HG03159 (cell line): Measurements from ENCODE around the gene ZGLP1.
A peak's percentile ranks its signal among the peaks of the same experiment; 100 is the strongest.
"Not testable (repeated sequence)": the region's sequence is repeated elsewhere in the genome, so short reads cannot be mapped to it uniquely, and the experiment has no call there.

Source experiments
- ATAC-seq: cut with Tn5 transposase; IDR thresholded peaks from one replicate; pipeline ENCODE4 v1.9.1; 2021; ENCODE audit warnings: mild to moderate bottlenecking, moderate library complexity; ENCODE audit not compliant: unreplicated experiment

Gene ZGLP1

GRCh38 chr19:10283301-10284064 is 26.1 kb downstream of the ZGLP1 start:
- ATAC-seq = no peak

DNA sequence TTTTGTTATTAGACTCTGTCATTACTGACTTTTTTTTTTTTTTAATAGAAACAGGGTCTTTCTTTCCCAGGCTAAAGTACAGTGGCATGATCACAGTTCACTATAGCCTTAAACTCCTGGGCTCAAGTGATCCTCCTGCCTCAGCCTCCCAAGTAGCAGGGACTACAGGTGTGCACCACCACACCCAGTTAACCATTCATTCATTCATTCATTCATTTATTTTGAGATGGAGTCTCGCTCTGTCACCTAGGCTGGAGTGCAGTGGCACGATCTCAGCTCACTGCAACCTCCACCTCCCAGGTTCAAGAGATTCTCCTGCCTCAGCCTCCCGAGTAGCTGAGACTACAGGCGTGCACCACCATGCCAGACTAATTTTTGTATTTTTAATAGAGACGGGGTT is 27.6 kb downstream of the ZGLP1 start:
- ATAC-seq = not testable (repeated sequence)

- no peak for ATAC-seq
These were observed 29.7 kb downstream of the ZGLP1 start for GRCh38 chr19:10279737-10280442.

DNA sequence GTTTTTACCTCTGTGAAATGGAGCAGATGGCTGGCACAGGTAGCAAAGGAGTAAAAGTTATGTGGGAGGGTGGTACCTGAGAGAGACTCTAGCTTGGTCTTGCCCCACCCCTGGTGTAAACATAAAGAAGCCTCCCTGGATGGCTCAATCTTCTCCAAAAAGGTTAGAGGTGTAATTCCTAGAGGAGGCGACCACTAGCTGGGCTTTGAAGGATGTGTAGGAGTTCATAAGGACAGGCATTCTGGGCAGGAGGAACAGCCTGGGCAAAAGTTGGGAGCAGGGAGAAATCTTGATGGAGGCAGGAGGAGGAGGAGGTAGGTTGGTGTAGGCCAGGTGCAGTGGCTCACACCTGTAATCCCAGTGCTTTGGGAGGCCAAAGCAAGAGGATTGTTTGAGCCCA is 30.7 kb downstream of the ZGLP1 start:
- no peak for ATAC-seq

GRCh38 chr19:10277795-10278589 is 31.6 kb downstream of the ZGLP1 start:
- ATAC-seq = no peak

- no peak for ATAC-seq
These were observed 35.0 kb downstream of the ZGLP1 start for GRCh38 chr19:10274589-10274988.

DNA sequence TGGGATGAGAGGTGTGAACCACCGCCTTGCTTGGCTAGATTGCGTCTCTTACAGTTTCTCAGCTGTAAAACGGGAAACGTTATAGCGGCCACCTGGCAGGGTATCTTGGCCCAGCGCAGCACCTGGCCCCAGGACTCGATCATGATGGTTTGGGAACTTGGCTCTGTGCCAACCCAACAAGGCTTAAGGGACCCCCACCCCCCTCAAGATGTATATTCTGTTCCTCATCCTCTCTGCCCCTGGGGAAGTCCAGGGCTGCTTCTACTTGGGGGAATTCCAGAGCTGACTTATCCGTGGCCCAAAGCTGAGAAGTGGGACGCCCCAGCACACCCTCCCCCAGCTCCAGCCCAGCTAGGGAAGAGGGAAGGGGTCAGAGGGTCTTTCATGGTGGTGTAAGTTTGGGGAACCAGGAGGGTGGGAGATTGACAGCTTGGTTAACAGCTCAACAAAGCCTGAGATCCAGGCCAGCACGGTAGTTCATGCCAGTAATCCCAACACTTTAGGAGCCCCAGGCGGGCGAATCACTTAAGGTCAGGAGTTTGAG is 38.0 kb downstream of the ZGLP1 start:
- ATAC-seq = peak; percentile 7

- ATAC-seq = peak; percentile 52
These were observed 38.8 kb downstream of the ZGLP1 start, which contains the start of gene ICAM1 for GRCh38 chr19:10270616-10271394. ICAM1 (plus strand) TSS chr19:10271120; CDS start chr19:10271160, 40 bp downstream.

GRCh38 chr19:10270180-10270615 is 39.4 kb downstream of the ZGLP1 start:
- ATAC-seq = peak; percentile 31

DNA sequence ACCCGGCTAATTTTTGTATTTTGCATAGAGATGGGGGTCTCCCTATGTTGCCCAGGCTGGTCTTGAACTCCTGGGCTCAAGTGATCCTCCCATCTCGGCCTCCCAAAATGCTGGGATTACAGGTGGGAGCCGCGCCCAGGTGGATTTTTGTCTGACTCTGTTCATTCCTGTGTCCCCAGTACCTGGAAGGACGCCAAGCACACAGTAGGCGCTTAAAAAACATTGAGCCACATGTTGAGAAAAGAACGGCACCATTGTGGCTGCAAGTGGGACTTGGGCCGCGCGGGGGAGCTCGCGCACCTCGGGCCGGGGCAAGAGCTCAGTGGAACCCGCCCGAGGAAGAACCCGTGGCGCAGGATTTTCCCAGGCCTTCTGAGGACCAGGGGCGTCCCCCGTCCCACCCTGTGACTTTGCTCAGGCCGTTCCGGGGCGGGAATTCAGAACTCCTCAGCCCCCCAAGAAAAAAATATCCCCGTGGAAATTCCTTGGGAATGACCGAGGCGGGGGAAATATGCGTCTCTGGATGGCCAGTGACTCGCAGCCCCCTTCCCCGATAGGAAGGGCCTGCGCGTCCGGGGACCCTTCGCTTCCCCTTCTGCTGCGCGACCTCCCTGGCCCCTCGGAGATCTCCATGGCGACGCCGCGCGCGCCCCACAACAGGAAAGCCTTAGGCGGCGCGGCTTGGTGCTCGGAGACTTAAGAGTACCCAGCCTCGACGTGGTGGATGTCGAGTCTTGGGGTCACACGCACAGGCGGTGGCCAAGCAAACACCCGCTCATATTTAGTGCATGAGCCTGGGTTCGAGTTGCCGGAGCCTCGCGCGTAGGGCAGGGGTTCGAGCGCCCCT is 40.1 kb downstream of the ZGLP1 start:
- peak; percentile 44 for ATAC-seq

DNA sequence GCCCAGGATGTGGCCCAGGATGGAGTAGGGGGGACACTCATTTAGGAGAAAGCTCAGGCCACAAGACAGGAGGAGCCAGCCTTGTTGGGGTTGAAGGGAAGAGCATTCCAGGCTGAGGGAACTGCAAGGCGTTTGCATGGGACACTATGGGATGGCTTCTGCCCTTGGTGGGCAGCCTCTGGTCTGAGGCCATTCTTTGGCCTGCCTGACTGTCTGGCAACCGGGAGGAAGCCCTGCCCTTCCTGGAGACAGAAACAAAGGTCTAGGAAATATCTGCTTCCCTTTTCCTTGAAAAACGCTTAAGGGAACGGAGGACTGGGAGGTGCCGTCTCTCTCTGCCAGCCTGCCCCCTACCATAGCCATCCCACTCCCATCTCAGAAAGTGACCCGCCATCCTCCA is 41.5 kb downstream of the ZGLP1 start:
- ATAC-seq = no peak

DNA sequence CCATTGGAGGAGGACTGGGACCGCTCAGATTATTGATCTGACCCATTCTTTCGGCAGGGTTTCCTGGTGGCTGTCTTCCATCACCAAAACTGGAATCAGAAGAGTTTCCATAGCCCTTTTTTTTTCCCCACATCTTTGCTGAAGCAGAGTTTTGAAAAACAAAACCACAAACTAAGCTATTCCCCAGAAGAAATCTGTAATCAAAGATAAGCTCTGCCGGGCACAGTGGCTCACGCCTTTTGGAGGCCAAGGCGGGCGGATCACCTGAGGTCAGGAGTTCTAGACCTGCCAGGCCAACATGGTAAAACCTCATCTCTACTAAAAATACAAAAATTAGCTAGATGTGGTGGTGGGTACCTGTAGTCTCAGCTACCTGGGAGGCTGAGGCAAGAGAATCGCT is 42.9 kb downstream of the ZGLP1 start:
- ATAC-seq = no peak

- no peak for ATAC-seq
These were observed 46.8 kb downstream of the ZGLP1 start for GRCh38 chr19:10262771-10263170.

GRCh38 chr19:10260141-10260584 is 49.5 kb downstream of the ZGLP1 start:
- no peak for ATAC-seq

GRCh38 chr19:10259162-10259905 is 50.3 kb downstream of the ZGLP1 start:
- ATAC-seq = no peak

- ATAC-seq = no peak
These were observed 51.4 kb downstream of the ZGLP1 start for GRCh38 chr19:10258080-10258710.

DNA sequence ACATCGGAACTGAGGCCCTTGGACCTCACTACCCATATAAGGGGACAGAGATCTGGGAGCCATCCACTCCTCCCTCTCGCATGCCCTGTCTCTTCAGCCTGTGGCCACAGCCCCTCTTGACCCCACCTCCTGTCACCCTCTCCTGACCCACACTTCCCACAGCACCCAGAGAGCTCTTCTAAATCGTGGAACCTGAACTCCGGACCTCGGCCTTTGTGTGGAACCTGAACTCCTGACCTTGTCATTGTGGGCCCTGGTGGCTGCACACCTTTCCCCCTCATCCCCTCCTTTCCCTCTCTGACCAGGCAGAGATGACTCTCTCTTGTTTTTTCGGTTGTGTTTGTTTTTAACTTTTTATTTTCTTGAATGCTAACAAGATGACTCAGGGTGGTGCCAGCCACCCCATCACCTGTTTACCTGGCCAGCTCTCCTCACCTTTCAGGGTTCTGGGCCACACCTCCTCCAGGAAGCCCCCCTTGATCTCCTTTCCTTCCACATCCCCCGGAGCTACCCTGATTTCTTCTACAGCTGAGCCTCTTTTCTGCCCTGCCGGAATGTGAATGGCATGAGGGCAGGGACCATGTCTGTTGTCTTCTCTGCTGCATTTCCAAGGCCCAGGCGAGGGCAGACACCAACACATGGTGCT is 52.5 kb downstream of the ZGLP1 start:
- no peak for ATAC-seq

GRCh38 chr19:10256551-10256950 is 53.1 kb downstream of the ZGLP1 start:
- no peak for ATAC-seq
